Progenitor cell of endocrine pancreas (in vitro differentiated cells): ENCODE results near the gene CHST15. TPM values are rescaled to one million over a fixed set of nuclear protein-coding genes. Genes with fewer than 3 reads are reported as not detected.
A peak's percentile ranks its signal among the peaks of the same experiment; 100 is the strongest.

ENCODE experiments used
- DNase-seq: peaks from one replicate; pipeline ENCODE4 v3.0.0; 2021; ENCODE audit warnings: low spot score; ENCODE audit not compliant: unreplicated experiment
- H3K27ac Mint-ChIP-seq: 2 replicates; pipeline ENCODE4 v1.8.0; 2021; ENCODE audit warnings: mild to moderate bottlenecking, moderate library complexity, mixed read lengths
- H3K27me3 Mint-ChIP-seq: 2 replicates; pipeline ENCODE4 v1.8.0; 2021; ENCODE audit warnings: mixed read lengths
- H3K36me3 Mint-ChIP-seq: 2 replicates; pipeline ENCODE4 v1.8.0; 2022; ENCODE audit warnings: mixed read lengths; ENCODE audit not compliant: insufficient read depth
- H3K4me1 Mint-ChIP-seq: 2 replicates; pipeline ENCODE4 v1.8.0; 2021; ENCODE audit warnings: low read depth, mixed read lengths
- H3K4me3 Mint-ChIP-seq: 2 replicates; pipeline ENCODE4 v1.8.0; 2021; ENCODE audit warnings: low read depth, mild to moderate bottlenecking, moderate library complexity, mixed read lengths
- H3K9me3 Mint-ChIP-seq: 2 replicates; pipeline ENCODE4 v1.8.0; 2021; ENCODE audit warnings: low read depth, mixed read lengths
- CTCF ChIP-seq: fragments of 200-600 bp; sonication (generic); IDR thresholded peaks from one replicate; pipeline ENCODE4 v1.5.0; 2021; ENCODE audit warnings: antibody characterized with exemption, mild to moderate bottlenecking; ENCODE audit not compliant: unreplicated experiment
- total RNA-seq: library from RNA; stranded (reverse); gene quantifications from 2 replicates; pipeline ENCODE4 v1.2.1, GENCODE V29; 2021

CHST15 gene
- total RNA-seq, 1 donor from 2014 or later = 7.9 TPM

GRCh38 chr10:124050021-124051015, 43.1 kb downstream of the CHST15 start:
- Mint-ChIP-seq H3K4me1 (peaks cover 18% of the 10 kb centered on the region), H3K9me3 (no peaks in the 10 kb centered on the region), H3K36me3 (no peaks in the 10 kb centered on the region), H3K4me3 (no peak overlapping the region), H3K27me3 (no peaks in the 10 kb centered on the region), H3K27ac (peak overlapping the region; percentile 26)
- no peak for TF ChIP-seq CTCF
- DNase-seq = no peak

GRCh38 chr10:124049484-124049883, 43.9 kb downstream of the CHST15 start:
- no peak for DNase-seq
- Mint-ChIP-seq H3K4me3 (no peak overlapping the region), H3K9me3 (no peaks in the 10 kb centered on the region), H3K27me3 (no peaks in the 10 kb centered on the region), H3K36me3 (no peaks in the 10 kb centered on the region), H3K4me1 (peaks cover 16% of the 10 kb centered on the region), H3K27ac (no peak overlapping the region)
- TF ChIP-seq CTCF = no peak

- peak overlapping the region; percentile 14 for H3K27ac Mint-ChIP-seq
- H3K9me3 Mint-ChIP-seq = no peaks in the 10 kb centered on the region
- no peak for TF ChIP-seq CTCF
- no peaks in the 10 kb centered on the region for H3K27me3 Mint-ChIP-seq
- no peak overlapping the region for H3K4me3 Mint-ChIP-seq
- no peak for DNase-seq
- peaks cover 16% of the 10 kb centered on the region for H3K4me1 Mint-ChIP-seq
- no peaks in the 10 kb centered on the region for H3K36me3 Mint-ChIP-seq
Observed at GRCh38 chr10:124048371-124049290, 44.8 kb downstream of the CHST15 start.

GRCh38 chr10:124047427-124048152, 45.8 kb downstream of the CHST15 start:
- no peaks in the 10 kb centered on the region for H3K9me3 Mint-ChIP-seq
- H3K36me3 Mint-ChIP-seq = peaks cover 1% of the 10 kb centered on the region
- TF ChIP-seq CTCF = no peak
- H3K4me1 Mint-ChIP-seq = peaks cover 16% of the 10 kb centered on the region
- no peak overlapping the region for H3K27ac Mint-ChIP-seq
- no peak for DNase-seq
- H3K27me3 Mint-ChIP-seq = peaks cover 6% of the 10 kb centered on the region
- H3K4me3 Mint-ChIP-seq = no peak overlapping the region
